Measurements from ENCODE around the gene GBX1. TPM values are rescaled to one million over a fixed set of nuclear protein-coding genes. Genes with fewer than 3 reads are reported as not detected.
A peak's percentile ranks its signal among the peaks of the same experiment; 100 is the strongest.

GBX1 gene
- total RNA-seq, 2 donors from 2014 or later = 0.31 TPM; not detected in 1

DNA sequence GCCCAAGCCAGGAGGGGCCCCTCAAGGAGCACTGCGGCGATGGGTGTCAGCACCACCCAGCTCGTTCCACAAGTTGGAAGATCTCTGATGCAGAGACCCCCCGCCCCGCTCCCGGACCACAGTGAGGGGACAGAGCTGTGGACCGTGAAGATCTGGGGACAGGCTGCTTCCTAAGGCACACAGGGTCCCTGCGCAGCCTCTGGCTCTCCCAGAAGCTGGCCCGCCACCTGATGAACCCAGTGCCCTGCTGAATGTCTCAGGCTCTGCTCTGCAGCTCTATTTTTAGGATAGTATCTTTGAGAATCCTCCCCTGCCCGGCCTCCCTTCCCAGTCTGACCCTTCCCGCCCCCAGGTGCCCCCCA is 29.7 kb downstream of the GBX1 start:
- Mint-ChIP-seq H3K9me3 (no peaks in the 10 kb centered on the region), H3K27ac (no peak overlapping the region)

DNA sequence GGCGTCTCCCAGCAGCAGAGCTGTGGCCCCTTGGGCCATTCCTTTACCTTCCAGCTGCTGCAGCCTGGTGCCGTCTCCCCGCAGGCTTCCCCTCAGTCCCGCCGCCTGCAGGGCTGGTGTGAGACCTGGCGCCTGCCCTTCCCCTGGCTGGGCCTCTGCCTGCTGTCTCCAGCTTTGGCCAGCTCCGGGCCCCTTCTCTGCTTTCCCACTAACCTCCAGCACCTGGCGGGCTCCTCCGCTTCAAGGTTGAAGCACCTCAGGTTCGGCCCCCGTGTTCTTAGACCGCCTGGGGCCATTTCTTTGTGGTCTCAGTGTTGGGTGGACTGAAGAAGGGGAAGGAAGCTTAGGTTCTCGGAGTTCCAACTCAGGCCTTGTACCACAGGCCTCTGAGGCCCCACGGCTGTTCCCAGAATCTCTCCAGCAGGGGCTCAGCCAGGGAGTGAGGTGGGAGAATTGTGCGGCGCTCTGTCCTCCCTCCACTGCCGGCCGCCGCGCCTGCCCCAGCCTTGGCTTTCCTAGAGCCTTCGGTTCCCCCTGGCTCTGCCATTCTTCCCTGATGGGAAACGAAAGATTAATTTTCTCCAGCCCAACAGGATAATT is 30.3 kb downstream of the GBX1 start:
- no peaks in the 10 kb centered on the region for H3K9me3 Mint-ChIP-seq
- no peak for ATAC-seq
- peak in 1 of 2 donors; percentile 48 for DNase-seq (ENCODE audit: low spot score in 2 of 2)
- H3K27ac Mint-ChIP-seq = no peak overlapping the region
- no peaks in the 10 kb centered on the region for H3K36me3 Mint-ChIP-seq

More for the DNA sequence above, 29.7 kb downstream of the GBX1 start:
- no peaks in the 10 kb centered on the region for H3K36me3 Mint-ChIP-seq
- no peak for ATAC-seq
- DNase-seq (ENCODE audit: low spot score in 2 of 2) = peak in 1 of 2 donors; percentile 37

DNA sequence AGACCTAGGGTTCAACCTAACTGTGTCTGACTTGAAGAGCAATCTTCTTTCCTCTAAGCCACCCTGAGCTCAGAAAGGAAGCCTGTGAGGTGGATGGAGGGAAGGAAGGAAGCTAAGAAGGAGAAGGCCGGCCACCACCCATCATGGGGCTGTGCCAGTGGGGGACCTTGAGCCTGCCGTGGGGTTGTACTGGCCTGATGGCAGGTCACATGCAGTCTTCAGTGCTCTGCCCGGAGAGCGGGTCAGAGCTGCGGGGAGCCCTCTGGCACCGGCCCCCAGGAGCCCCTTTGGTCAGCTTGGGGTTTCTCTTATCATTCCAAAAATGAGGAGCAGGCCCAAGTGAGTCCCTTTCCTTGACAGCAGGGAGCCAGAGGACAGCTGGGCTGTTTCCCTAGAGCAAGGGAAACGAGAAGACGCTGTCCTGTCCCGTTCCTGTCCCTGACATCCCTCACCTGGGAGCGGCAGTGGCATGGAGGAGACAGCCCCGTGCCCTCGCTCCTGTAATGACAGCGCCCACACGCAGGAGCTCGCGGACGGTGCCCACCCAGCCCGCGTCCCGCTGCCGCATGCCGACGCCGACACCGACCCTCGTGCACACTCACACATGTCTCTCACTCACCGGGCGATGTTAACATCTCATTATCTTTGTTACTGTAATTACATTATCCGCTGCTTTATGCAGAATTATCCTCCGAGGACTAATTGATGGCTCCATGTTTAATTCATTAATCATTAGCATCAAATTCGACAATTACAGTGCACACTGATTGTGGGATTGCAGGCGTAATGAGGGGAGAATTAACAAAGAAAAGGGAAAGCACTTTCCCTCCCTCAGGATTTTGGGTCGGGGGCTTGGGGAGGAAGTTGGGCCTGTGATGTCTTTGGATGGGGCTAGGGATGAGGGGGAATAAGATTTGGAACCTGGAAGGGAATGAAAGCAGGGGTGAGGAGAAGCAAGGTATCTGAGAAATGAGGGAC is 31.3 kb downstream of the GBX1 start:
- Mint-ChIP-seq H3K27ac (no peak overlapping the region), H3K36me3 (no peaks in the 10 kb centered on the region), H3K9me3 (no peaks in the 10 kb centered on the region)
- no peak for ATAC-seq
- no peak for DNase-seq (ENCODE audit: low spot score in 2 of 2)

DNA sequence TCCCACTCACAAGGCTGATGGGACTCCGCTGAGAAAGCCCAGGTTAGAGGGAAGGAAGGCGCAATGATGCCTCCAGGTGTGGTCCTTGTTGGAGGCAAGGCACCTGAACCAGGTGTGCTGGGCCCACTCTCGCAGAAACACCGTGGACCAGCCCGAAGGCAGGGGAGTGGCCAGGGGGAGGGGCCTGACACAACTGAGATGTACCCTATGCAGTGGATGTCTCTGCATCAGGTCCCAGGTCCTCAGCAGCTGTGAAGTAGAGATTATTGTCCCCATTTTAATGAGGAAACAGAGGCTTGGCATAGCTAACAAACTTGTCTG is 32.0 kb downstream of the GBX1 start:
- DNase-seq (ENCODE audit: low spot score in 2 of 2) (no peak), ATAC-seq (no peak)
- Mint-ChIP-seq H3K36me3 (no peaks in the 10 kb centered on the region), H3K27ac (peak overlapping the region in 1 of 2 donors; percentile 52), H3K9me3 (no peaks in the 10 kb centered on the region)

DNA sequence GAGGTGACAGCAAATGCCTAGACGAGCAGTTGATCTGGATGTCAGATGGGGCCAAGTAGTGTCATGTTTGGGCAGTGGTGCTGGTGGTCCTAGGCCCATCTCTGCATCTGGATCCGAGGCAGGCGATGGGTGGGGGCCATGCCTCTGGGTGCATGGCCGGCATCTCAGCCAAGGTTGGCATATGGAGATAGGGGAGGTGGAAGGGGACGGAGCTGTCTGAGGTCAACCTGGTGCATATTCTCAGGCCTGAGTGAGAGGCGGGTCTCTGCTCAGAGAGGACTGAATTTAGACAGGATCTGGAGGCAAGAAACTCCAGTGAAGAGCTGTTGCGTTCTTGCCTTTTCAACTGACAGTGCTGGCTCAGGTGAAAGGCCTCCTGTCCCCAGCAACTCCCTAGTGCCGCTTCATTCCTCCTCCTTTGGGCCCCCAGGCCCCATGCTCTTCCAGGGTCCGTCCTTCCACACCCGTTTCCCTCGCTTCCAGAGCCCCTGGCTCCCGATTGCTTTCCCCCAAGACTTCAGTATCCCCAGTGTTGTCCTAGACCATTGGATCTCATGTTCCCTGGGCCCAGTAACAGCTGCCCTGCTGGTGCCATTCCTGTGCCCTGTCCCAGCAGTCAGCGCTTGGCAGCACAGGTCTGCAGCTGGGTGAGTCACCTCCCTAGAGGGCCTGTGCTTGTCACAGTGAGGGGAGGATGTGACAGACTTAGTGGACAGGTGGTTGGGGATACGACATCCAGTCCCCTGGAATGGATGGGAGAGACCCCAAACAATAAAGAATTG is 32.6 kb downstream of the GBX1 start:
- Mint-ChIP-seq H3K36me3 (no peaks in the 10 kb centered on the region), H3K27ac (peak overlapping the region in 1 of 2 donors; percentile 52), H3K9me3 (no peaks in the 10 kb centered on the region)
- ATAC-seq = no peak
- DNase-seq (ENCODE audit: low spot score in 2 of 2) = no peak

DNA sequence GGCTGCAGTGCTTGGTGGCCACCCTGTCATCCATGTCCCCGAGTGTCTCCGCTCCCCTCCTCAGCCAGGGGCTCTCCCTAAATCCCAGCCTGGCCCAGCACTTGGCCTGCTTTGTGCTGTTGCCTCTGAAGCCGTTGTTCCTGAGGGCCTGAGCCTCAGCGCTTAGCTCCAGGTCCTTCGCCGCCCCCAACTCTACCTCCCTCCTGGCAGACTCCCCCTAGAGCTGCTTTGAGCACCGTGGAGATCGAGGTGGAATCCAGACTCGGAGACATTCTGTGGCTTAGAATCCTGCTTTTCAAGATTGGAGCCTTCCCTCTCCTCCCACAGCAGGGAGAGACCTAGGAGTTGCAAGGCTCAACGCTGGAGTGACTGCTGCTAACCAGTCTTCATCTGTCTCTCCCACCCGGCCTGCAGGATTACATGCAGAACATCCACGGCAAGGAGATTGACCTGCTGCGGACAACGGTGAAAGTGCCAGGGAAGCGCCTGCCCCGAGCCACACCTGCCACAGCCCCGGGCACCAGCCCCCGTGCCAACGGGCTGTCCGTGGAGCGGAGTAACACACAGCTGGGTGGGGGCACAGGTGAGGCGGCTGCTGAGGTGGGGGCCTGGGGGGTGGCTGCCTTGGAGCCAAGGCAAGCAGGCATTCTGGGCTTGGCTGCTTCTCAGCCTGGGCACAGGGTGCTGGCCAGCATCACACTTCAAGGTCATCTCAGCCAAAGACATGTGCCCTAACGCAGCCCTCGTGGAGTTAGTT is 33.3 kb downstream of the GBX1 start:
- DNase-seq (ENCODE audit: low spot score in 2 of 2) = no peak
- ATAC-seq = no peak
- no peaks in the 10 kb centered on the region for H3K36me3 Mint-ChIP-seq
- no peak overlapping the region for H3K27ac Mint-ChIP-seq
- no peaks in the 10 kb centered on the region for H3K9me3 Mint-ChIP-seq

DNA sequence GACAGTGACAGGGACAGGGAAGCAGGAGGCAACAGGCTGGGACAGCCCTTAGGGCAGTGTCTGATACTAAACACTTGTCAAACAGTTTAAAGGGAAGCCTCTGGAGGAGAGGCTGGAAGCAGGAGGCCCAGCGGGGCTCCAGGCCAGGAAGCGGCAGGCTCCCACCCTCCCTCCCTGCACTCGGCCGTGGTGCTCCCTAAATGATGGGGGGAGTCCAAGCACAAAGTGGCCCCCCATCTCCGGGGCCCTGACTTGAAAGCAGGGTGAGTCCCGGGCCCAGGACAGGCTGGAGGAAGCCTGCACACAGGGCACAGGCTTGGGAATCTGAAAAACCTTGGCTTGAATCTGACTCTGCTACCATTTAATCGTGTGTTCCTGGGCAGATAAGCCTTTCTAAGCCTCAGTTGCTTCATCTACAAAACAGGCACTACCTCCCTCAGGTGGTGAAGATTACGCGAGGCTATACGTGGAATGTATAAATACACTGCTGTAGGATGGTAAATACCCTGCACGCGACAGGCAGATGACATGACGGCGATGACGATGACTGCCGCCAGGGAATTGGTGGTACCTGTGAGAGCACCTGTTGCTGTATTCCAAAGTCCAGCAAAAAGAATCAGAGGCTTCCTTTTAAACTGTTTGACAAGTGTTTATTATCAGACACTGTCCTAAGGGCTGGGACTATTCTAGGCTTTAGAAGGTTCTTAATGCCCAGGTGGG is 34.1 kb downstream of the GBX1 start:
- Mint-ChIP-seq H3K27ac (peak overlapping the region in 1 of 2 donors; percentile 47), H3K9me3 (no peaks in the 10 kb centered on the region), H3K36me3 (no peaks in the 10 kb centered on the region)
- ATAC-seq = no peak
- no peak for DNase-seq (ENCODE audit: low spot score in 2 of 2)

DNA sequence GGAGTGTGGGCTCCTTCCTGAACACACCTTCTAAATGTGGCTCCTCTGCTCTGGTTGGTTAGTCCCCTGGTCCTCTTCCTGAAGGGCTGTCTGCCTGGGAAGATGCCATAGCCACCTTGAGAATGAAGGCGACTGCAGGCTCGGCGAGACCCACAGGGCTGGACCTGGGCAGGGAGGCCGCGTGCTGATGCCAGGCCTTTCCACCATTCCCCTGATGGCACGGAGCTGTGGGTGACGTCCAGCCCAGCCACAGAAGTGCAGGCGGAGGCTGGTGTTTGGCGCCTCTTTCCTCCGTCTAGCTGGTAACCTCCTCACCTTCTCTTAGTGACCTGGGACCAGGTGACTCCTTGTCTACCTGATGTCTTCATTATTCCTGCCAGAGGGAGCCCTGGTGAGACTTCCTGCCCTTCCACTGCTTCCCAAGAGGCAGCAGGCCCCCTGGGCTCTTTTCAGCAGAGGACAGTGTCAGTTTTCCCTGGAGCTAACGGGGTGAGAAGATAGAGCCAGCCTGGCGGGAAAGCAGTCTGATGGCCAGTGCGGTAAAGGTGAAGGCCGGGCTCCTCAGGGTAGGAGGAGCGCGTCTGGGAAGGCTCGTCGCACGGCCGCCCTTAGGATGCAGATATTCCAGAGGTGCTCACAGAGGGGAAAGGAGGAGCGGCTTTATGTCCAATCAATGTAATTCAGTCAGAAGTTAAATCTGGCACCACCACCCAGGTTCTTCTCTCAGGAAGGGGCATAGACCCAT is 34.9 kb downstream of the GBX1 start:
- DNase-seq (ENCODE audit: low spot score in 2 of 2) = no peak
- H3K36me3 Mint-ChIP-seq = no peaks in the 10 kb centered on the region
- peak overlapping the region in 1 of 2 donors; percentile 47 for H3K27ac Mint-ChIP-seq
- no peak for ATAC-seq
- H3K9me3 Mint-ChIP-seq = no peaks in the 10 kb centered on the region

DNA sequence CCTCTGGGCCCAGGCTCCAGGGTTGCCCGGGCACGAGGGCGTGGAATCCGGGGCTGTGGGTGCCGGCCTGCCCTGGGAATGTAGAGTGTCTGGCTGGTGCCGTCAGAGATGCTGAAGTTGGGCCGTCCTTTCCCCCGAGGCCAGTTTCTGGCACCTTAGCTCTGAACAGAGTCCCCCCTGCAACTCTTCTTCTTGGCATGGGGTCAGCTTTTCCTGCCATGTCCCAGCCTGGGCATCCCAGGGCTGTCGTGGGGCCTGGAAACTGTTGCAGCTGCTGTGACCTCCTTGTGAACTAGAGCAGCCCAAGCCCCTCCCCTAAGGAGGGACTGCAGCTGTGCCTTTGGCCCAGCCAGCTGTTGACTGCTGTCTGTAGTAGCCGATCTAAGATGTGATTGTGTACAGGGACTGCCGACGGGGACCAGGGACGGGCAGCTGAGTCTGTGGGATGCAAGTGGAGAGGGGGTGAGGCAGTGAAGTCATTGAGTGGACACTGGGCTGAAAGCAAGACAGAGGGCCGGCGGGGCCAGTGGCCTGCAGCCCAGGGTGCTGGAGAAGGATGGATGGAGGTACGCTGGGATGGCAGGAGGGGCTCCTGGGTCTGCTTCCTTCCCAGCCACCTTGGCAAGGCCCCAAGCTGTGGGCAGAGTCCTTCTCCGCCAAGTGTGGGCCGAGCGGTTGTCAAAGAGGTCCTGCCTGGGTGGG is 35.8 kb downstream of the GBX1 start:
- H3K9me3 Mint-ChIP-seq = no peaks in the 10 kb centered on the region
- H3K27ac Mint-ChIP-seq = no peak overlapping the region
- no peaks in the 10 kb centered on the region for H3K36me3 Mint-ChIP-seq
- DNase-seq (ENCODE audit: low spot score in 2 of 2) (no peak), ATAC-seq (no peak)

DNA sequence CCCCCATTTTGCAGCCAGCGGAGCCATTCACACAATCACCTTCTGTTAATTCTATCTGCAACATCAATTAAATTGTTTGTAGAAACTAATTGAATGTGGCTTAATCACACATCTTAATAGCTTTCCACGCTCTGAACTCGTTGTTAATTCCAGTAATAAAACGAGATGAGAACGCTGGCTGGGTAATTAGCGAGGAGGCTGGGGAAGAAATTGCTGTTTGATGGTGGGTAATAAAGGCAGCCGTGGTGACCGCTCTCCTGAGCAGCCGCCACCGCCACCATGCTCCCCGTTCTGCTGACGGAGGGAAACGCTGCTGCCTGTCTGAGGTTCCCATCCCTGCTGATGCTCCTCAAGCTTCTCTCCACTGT is 36.3 kb downstream of the GBX1 start:
- no peak overlapping the region for H3K27ac Mint-ChIP-seq
- no peaks in the 10 kb centered on the region for H3K36me3 Mint-ChIP-seq
- no peaks in the 10 kb centered on the region for H3K9me3 Mint-ChIP-seq
- ATAC-seq (no peak), DNase-seq (ENCODE audit: low spot score in 2 of 2) (no peak)

DNA sequence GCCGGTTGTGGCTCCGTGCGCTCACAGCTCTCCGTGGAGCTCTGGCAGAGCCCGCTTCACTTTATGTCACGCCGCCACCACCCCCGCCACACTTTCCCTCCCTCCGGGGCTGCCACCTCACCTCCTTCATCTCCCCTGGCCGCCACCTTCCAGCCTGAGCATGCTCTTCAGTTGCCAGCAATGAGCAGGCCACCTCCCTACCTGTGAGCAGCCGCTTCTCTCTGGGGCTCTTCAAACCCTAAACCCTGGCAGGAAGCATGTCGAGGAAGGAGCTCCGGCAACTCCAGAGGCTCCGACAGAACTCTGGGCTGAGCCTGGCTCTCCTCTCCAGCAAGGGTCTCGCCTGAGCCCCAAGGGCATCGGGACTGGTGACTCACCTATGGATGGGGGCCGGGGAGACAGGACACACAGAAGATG is 36.7 kb downstream of the GBX1 start:
- ATAC-seq (no peak), DNase-seq (ENCODE audit: low spot score in 2 of 2) (no peak)
- H3K9me3 Mint-ChIP-seq = no peaks in the 10 kb centered on the region
- H3K36me3 Mint-ChIP-seq = no peaks in the 10 kb centered on the region
- peak overlapping the region in 1 of 2 donors; percentile 67 for H3K27ac Mint-ChIP-seq

DNA sequence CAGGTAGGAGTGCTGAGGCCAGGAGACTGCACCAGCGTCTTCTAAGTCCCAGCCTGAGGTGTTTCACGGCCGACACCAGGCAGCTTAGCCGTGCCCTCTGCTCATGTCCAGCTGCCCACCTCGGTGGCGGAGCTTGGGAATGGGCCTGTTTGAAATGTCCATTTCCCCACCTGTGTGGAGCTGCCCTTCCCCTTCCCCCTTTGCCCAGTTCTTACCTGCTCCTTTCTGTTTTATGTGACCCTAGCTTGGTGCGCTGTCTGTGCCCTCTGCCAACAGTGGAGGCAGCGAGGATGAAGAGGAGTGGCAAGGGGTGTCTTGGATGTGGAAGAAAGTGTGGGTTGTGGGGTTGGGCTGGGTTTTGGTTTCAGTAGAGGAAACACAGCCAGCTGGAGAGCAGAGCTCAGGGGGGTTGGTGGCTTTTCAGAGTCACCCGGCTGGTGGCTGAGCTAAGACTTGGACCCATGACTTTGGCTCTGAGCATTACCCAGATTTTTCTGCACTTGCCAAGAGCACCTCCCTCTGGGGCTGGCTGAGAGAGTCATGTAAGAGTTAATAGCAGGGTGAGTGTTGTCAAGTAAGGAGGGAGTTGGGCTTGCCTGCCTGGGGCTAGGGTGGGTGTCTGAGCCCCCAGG is 37.4 kb downstream of the GBX1 start:
- DNase-seq (ENCODE audit: low spot score in 2 of 2) = no peak
- Mint-ChIP-seq H3K9me3 (no peaks in the 10 kb centered on the region), H3K27ac (peak overlapping the region in 1 of 2 donors; percentile 33), H3K36me3 (no peaks in the 10 kb centered on the region)
- no peak for ATAC-seq

DNA sequence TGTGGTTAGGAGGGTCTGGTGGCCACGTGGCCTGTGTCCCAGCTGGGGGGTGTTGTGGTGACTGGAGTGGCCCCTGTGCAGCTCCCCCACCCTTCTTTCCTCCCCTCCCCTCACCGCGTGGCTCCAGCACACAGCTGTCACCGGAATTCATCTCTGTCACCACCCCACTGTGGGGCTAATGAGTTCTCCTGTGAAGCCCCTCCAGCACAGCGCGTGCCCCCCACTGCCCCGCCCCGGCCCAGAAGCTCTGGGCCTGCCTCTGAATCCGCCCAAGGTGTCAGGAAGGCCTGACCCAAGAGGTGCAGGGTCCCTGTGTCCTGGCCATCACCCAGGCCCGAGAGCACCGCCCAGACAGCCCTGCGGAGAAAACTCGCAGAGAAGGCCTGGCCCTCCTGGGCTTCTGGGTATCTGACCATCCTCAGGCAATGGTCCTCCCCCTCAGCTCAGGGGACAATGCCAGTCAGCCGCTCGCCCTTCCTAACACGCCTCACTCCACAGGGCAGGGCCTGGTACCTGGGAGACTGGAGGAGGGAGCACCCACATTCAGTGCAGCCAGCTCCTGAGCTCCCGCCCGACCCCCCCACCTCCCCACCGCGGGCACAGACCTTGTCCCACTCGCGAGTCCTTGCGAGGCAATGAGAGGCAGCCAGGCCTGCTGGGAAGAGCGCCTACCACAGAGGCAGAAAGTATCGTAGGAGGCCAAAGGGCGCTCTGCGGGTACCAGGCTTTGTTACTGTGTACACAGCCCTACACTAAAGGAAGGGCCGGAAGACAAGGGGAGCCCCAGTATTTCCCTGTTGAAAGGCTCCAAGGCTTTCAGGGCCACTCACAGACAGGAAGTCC is 38.2 kb downstream of the GBX1 start:
- Mint-ChIP-seq H3K9me3 (no peaks in the 10 kb centered on the region), H3K27ac (peak overlapping the region in 1 of 2 donors; percentile 33), H3K36me3 (no peaks in the 10 kb centered on the region)
- ATAC-seq (no peak), DNase-seq (ENCODE audit: low spot score in 2 of 2) (no peak)

DNA sequence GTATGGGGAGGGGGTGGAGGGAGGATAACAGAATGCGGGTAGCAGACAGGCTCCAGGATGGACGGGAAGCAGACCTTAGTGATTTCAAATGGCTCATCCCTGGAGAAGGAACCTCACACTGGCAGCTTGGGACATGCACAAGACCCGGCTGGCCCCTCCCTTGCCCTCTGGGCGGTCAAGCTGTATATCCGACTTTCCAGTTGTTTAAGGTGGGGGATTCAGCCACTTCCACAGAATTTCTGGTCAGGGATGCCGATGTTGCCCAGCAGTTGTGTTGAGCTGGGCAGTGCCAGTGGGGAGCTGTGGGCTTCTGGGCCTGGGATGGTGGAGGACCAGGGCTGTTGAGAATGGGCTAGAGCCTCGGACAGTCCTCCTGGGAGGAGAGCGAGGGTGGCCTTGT is 38.8 kb downstream of the GBX1 start:
- Mint-ChIP-seq H3K36me3 (no peaks in the 10 kb centered on the region), H3K27ac (no peak overlapping the region), H3K9me3 (no peaks in the 10 kb centered on the region)
- DNase-seq (ENCODE audit: low spot score in 2 of 2) = no peak
- no peak for ATAC-seq

All from activated naive CD4-positive, alpha-beta T cell treated with anti-CD3 and anti-CD28 coated beads, Interleukin-2, amount 50 U/mL, for 72 hours (primary cell).